Measurements from ENCODE around the gene ZNF830.

The ZNF830 gene

GRCh38 chr17:35010093-35010492 is 48.8 kb downstream of the ZNF830 start:
- Histone ChIP-seq H3K4me2 (ENCODE audit: low read depth, low read length) (no peak overlapping the region), H3K36me3 (replicated peaks; ENCODE audit: insufficient read depth, low read length) (no peaks in the 10 kb centered on the region; the same call in 1 of the 2 replicates), H4K20me1 (ENCODE audit: insufficient read depth, low read length) (no peaks in the 10 kb centered on the region), H3K27me3 (replicated peaks; ENCODE audit: insufficient read depth, low read length) (no peaks in the 10 kb centered on the region), H3F3A (ENCODE audit: insufficient read depth, low read length) (no peaks in the 10 kb centered on the region), H3K4me1 (ENCODE audit: low read length) (no peaks in the 10 kb centered on the region), H2AFZ (ENCODE audit: low read length) (no peak overlapping the region), H3K9ac (ENCODE audit: low read length) (no peak overlapping the region), H3K27ac (ENCODE audit: low read length) (no peak overlapping the region), H3K9me3 (replicated peaks; ENCODE audit: insufficient read depth, low read length) (no peaks in the 10 kb centered on the region), H3K4me3 (ENCODE audit: low read length) (no peak overlapping the region), H3K79me2 (ENCODE audit: low read length) (no peaks in the 10 kb centered on the region), H3K9me2 (replicated peaks; ENCODE audit: insufficient read depth, low read length) (no peaks in the 10 kb centered on the region)
- DNase-seq = no peak
- TF ChIP-seq EZH2phosphoT487 (IDR thresholded peaks at IDR 0.05; ENCODE audit: low read length) (no peak), CTCF (IDR thresholded peaks at IDR 0.05; ENCODE audit: low read length) (no peak), EZH2 (optimal IDR thresholded peaks at IDR 0.05; ENCODE audit: low read depth, low read length) (no peak)

DNA sequence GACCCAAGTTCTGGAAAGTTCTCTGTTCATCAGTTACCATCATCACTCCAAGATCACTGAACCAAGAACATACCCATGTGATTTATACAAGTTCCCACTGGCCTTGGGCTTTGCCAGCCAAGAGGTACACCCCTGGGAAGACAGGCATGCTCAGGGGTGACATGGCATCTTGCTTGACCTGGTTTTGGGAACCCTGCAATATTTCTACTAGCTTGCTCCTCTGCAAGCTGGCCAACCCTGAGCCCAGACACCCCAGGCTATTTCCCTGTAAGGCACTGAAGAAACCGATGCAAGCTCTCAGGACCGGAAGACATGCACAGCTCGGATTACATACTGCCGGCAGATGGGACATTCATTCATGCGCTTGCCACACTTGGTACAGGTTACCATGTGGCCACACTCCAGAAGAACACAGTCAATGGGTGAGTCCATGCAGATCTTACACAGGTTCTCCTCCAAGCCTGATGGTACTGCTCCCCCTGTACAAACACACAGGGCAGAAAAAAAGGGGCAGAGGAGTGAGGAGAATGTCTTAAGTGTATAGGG is 50.4 kb downstream of the ZNF830 start:
- Histone ChIP-seq H3K4me1 (ENCODE audit: low read length) (no peaks in the 10 kb centered on the region), H2AFZ (ENCODE audit: low read length) (no peak overlapping the region), H3K9me2 (replicated peaks; ENCODE audit: insufficient read depth, low read length) (no peaks in the 10 kb centered on the region), H3K36me3 (replicated peaks; ENCODE audit: insufficient read depth, low read length) (no peaks in the 10 kb centered on the region; the same call in 1 of the 2 replicates), H3K4me3 (ENCODE audit: low read length) (no peak overlapping the region), H3F3A (ENCODE audit: insufficient read depth, low read length) (no peaks in the 10 kb centered on the region), H3K9ac (ENCODE audit: low read length) (no peak overlapping the region), H4K20me1 (ENCODE audit: insufficient read depth, low read length) (no peaks in the 10 kb centered on the region), H3K79me2 (ENCODE audit: low read length) (no peaks in the 10 kb centered on the region), H3K27ac (ENCODE audit: low read length) (no peak overlapping the region), H3K4me2 (ENCODE audit: low read depth, low read length) (no peak overlapping the region), H3K27me3 (replicated peaks; ENCODE audit: insufficient read depth, low read length) (no peaks in the 10 kb centered on the region), H3K9me3 (replicated peaks; ENCODE audit: insufficient read depth, low read length) (no peaks in the 10 kb centered on the region)
- TF ChIP-seq CTCF (IDR thresholded peaks at IDR 0.05; ENCODE audit: low read length) = no peak
- no peak for TF ChIP-seq EZH2phosphoT487 (IDR thresholded peaks at IDR 0.05; ENCODE audit: low read length)
- TF ChIP-seq EZH2 (optimal IDR thresholded peaks at IDR 0.05; ENCODE audit: low read depth, low read length) = no peak
- no peak for DNase-seq
